GM18909 (cell line): Measurements from ENCODE around the gene ZNF205.
"Not testable (repeated sequence)": the region's sequence is repeated elsewhere in the genome, so short reads cannot be mapped to it uniquely, and the experiment has no call there.

Experiments
- ATAC-seq: cut with Tn5 transposase; IDR thresholded peaks from one replicate; pipeline ENCODE4 v1.9.1; 2021; ENCODE audit warnings: mild to moderate bottlenecking; ENCODE audit not compliant: unreplicated experiment, poor library complexity

ZNF205 gene

GRCh38 chr16:3112058-3112880, at the start of gene ZNF205:
TSS of gene ZNF205 (plus strand) at chr16:3112586. CDS start at chr16:3113431, 845 bp downstream.
- ATAC-seq: no peak

- no peak for ATAC-seq
These were observed 48.6 kb upstream of the ZNF205 start for GRCh38 chr16:3063625-3064386.

GRCh38 chr16:3065069-3065741, 47.2 kb upstream of the ZNF205 start, which contains the start of gene IL32:
TSS of gene IL32 (plus strand) at chr16:3065640. CDS start at chr16:3065812, 172 bp downstream.
- no peak for ATAC-seq

- no peak for ATAC-seq
These were observed 46.5 kb upstream of the ZNF205 start for GRCh38 chr16:3065742-3066439.

GRCh38 chr16:3066440-3066748, 46.0 kb upstream of the ZNF205 start:
- no peak for ATAC-seq

GRCh38 chr16:3068487-3068886, 43.9 kb upstream of the ZNF205 start:
- no peak for ATAC-seq

GRCh38 chr16:3069146-3069545, 43.2 kb upstream of the ZNF205 start:
- ATAC-seq: not testable (repeated sequence)

GRCh38 chr16:3070608-3071111, 41.7 kb upstream of the ZNF205 start:
- no peak for ATAC-seq

- ATAC-seq: no peak
These were observed 40.7 kb upstream of the ZNF205 start for GRCh38 chr16:3071655-3072054.

GRCh38 chr16:3072148-3072547, 40.2 kb upstream of the ZNF205 start:
- ATAC-seq: not testable (repeated sequence)

GRCh38 chr16:3072576-3073263, 39.7 kb upstream of the ZNF205 start:
- ATAC-seq: not testable (repeated sequence)

GRCh38 chr16:3073448-3073847, 38.9 kb upstream of the ZNF205 start:
- ATAC-seq: no peak

- ATAC-seq: peak; percentile 84
These were observed 37.4 kb upstream of the ZNF205 start for GRCh38 chr16:3074860-3075522.

GRCh38 chr16:3075523-3075915, 36.9 kb upstream of the ZNF205 start:
- no peak for ATAC-seq

GRCh38 chr16:3075946-3076345, 36.4 kb upstream of the ZNF205 start:
- ATAC-seq: not testable (repeated sequence)

GRCh38 chr16:3076577-3076976, 35.8 kb upstream of the ZNF205 start:
- ATAC-seq: no peak

GRCh38 chr16:3080024-3080423, 32.4 kb upstream of the ZNF205 start:
- ATAC-seq: no peak

GRCh38 chr16:3081957-3082356, 30.4 kb upstream of the ZNF205 start:
- not testable (repeated sequence) for ATAC-seq

- not testable (repeated sequence) for ATAC-seq
These were observed 29.0 kb upstream of the ZNF205 start for GRCh38 chr16:3083408-3083807.
